Muscle of leg (tissue), 11 donors: ENCODE results near the gene MSANTD2. TPM values are rescaled to one million over a fixed set of nuclear protein-coding genes. Genes with fewer than 3 reads are reported as not detected.
A peak's percentile ranks its signal among the peaks of the same experiment; 100 is the strongest.

Experiments used
- DNase-seq: peaks from one replicate; pipeline ENCODE4 v3.0.0; 2013
- H3K27ac ChIP-seq: one replicate; pipeline ENCODE4 v1.5.1; 2013; ENCODE audit warnings: mild to moderate bottlenecking, low read length, control low read depth
- H3K27me3 ChIP-seq: one replicate; pipeline ENCODE4 v1.6.1; 2013; ENCODE audit warnings: low read length; ENCODE audit not compliant: control insufficient read depth, insufficient read depth
- H3K36me3 ChIP-seq: one replicate; pipeline ENCODE4 v1.6.1; 2013; ENCODE audit warnings: low read length; ENCODE audit not compliant: control insufficient read depth, insufficient read depth
- H3K4me1 ChIP-seq: one replicate; pipeline ENCODE4 v1.6.1; 2013; ENCODE audit warnings: low read length; ENCODE audit not compliant: control insufficient read depth, insufficient read depth
- H3K4me3 ChIP-seq: one replicate; pipeline ENCODE4 v1.5.1; 2013; ENCODE audit warnings: low read length, control low read depth
- H3K9me3 ChIP-seq: replicated peaks from 2 replicates; pipeline ENCODE4 v1.6.1; 2013; ENCODE audit warnings: low read depth, low read length; ENCODE audit not compliant: control insufficient read depth
- WGBS: methylation state at CpG from one replicate; pipeline ENCODE4 v1.1.5; 2013; ENCODE audit warnings: missing lambda C conversion rate; ENCODE audit not compliant: insufficient coverage; 5-methylcytosine and 5-hydroxymethylcytosine counted together
- polyA plus RNA-seq, 8 donors: library from polyadenylated mRNA; unstranded; fragments of 120-200 nt; gene quantifications; one replicate each; pipeline versions ENCODE4 v1.2.1 to v1.2.3, GENCODE V29; 2013; ENCODE audit warnings: inconsistent platforms in 1 of 8, low replicate concordance in 1 of 8; ENCODE audit not compliant: insufficient read length in 8 of 8, insufficient read depth in 1 of 8
- total RNA-seq: library from RNA; stranded (reverse); fragments of 120-200 nt; gene quantifications from one replicate; pipeline ENCODE4 v1.2.4, GENCODE V29; 2013

The MSANTD2 gene
- total and polyA plus RNA-seq, 9 donors: 11.5 to 18.7 (median 13.4) TPM

- no peak overlapping the region for H3K4me3 ChIP-seq
- WGBS: 23% methylated on average over 2 of the region's 8 CpGs
These were observed 1.6 kb upstream of the MSANTD2 start for GRCh38 chr11:124801636-124802312.

GRCh38 chr11:124801014-124801413, 808 bp upstream of the MSANTD2 start:
- Histone ChIP-seq H3K4me3 (peak overlapping the region; percentile 86), H3K9me3 (no peaks in the 10 kb centered on the region), H3K27ac (peak overlapping the region; percentile 98), H3K27me3 (no peaks in the 10 kb centered on the region), H3K36me3 (peaks cover 5% of the 10 kb centered on the region), H3K4me1 (peaks cover 10% of the 10 kb centered on the region)
- WGBS: no CpG with 5 or more reads among the region's 8 CpGs
- DNase-seq: peak; percentile 52

More at GRCh38 chr11:124801636-124802312, 1.6 kb upstream of the MSANTD2 start:
- H3K27me3 ChIP-seq: no peaks in the 10 kb centered on the region
- H3K9me3 ChIP-seq: no peaks in the 10 kb centered on the region
- no peak overlapping the region for H3K27ac ChIP-seq
- peaks cover 10% of the 10 kb centered on the region for H3K36me3 ChIP-seq
- H3K4me1 ChIP-seq: peaks cover 10% of the 10 kb centered on the region
- DNase-seq: peak; percentile 6

- Histone ChIP-seq H3K27ac (peak overlapping the region; percentile 98), H3K27me3 (no peaks in the 10 kb centered on the region), H3K4me1 (peaks cover 10% of the 10 kb centered on the region), H3K4me3 (peak overlapping the region; percentile 86), H3K36me3 (no peaks in the 10 kb centered on the region), H3K9me3 (no peaks in the 10 kb centered on the region)
- peak; percentile 37 for DNase-seq
- under 1% methylated on average over 81 of the region's 83 CpGs for WGBS
These were observed 619 bp downstream of the MSANTD2 start for GRCh38 chr11:124799348-124800225.

GRCh38 chr11:124798991-124799347, 1.2 kb downstream of the MSANTD2 start:
- Histone ChIP-seq H3K4me3 (peak overlapping the region; percentile 86), H3K27me3 (no peaks in the 10 kb centered on the region), H3K27ac (peak overlapping the region; percentile 85), H3K9me3 (no peaks in the 10 kb centered on the region), H3K36me3 (no peaks in the 10 kb centered on the region), H3K4me1 (peaks cover 10% of the 10 kb centered on the region)
- WGBS: 0% methylated on average over 8 of the region's 8 CpGs
- peak; percentile 61 for DNase-seq

- H3K9me3 ChIP-seq: no peaks in the 10 kb centered on the region
- H3K36me3 ChIP-seq: no peaks in the 10 kb centered on the region
- H3K4me3 ChIP-seq: no peak overlapping the region
- H3K27me3 ChIP-seq: no peaks in the 10 kb centered on the region
- 89% methylated on average over 3 of the region's 3 CpGs for WGBS
- DNase-seq: no peak
- no peak overlapping the region for H3K27ac ChIP-seq
- H3K4me1 ChIP-seq: peaks cover 13% of the 10 kb centered on the region
These were observed 3.9 kb downstream of the MSANTD2 start for GRCh38 chr11:124796312-124796711.

GRCh38 chr11:124793466-124794278, 6.5 kb downstream of the MSANTD2 start:
- WGBS: no CpG with 5 or more reads among the region's 2 CpGs
- peak; percentile 35 for DNase-seq
- no peaks in the 10 kb centered on the region for H3K9me3 ChIP-seq
- no peaks in the 10 kb centered on the region for H3K36me3 ChIP-seq
- no peaks in the 10 kb centered on the region for H3K27me3 ChIP-seq
- peaks cover 8% of the 10 kb centered on the region for H3K4me1 ChIP-seq
- H3K4me3 ChIP-seq: no peak overlapping the region
- no peak overlapping the region for H3K27ac ChIP-seq

- no CpG with 5 or more reads among the region's 4 CpGs for WGBS
- no peak overlapping the region for H3K4me3 ChIP-seq
These were observed 8.4 kb downstream of the MSANTD2 start for GRCh38 chr11:124791626-124792341.

GRCh38 chr11:124788521-124788920, 11.7 kb downstream of the MSANTD2 start:
- H3K27ac ChIP-seq: no peak overlapping the region
- H3K36me3 ChIP-seq: no peaks in the 10 kb centered on the region
- H3K4me3 ChIP-seq: no peak overlapping the region
- no peak for DNase-seq
- no peaks in the 10 kb centered on the region for H3K27me3 ChIP-seq
- H3K4me1 ChIP-seq: peaks cover 1% of the 10 kb centered on the region
- no peaks in the 10 kb centered on the region for H3K9me3 ChIP-seq

More at GRCh38 chr11:124791626-124792341, 8.4 kb downstream of the MSANTD2 start:
- no peak for DNase-seq
- Histone ChIP-seq H3K36me3 (no peaks in the 10 kb centered on the region), H3K9me3 (no peaks in the 10 kb centered on the region), H3K4me1 (peaks cover 2% of the 10 kb centered on the region), H3K27ac (no peak overlapping the region), H3K27me3 (no peaks in the 10 kb centered on the region)

GRCh38 chr11:124784051-124784450, 16.2 kb downstream of the MSANTD2 start:
- 100% methylated on average over 2 of the region's 2 CpGs for WGBS
- Histone ChIP-seq H3K9me3 (no peaks in the 10 kb centered on the region), H3K27me3 (no peaks in the 10 kb centered on the region), H3K36me3 (no peaks in the 10 kb centered on the region), H3K4me3 (no peak overlapping the region), H3K27ac (no peak overlapping the region), H3K4me1 (no peaks in the 10 kb centered on the region)
- DNase-seq: no peak
